SIG-M5 (cell line): Measurements from ENCODE around the gene SLC39A3.

ENCODE experiments used
- DNase-seq: peaks from one replicate; lab custom pipeline; 2025; lab: John Stamatoyannopoulos, UW

Gene SLC39A3

DNA sequence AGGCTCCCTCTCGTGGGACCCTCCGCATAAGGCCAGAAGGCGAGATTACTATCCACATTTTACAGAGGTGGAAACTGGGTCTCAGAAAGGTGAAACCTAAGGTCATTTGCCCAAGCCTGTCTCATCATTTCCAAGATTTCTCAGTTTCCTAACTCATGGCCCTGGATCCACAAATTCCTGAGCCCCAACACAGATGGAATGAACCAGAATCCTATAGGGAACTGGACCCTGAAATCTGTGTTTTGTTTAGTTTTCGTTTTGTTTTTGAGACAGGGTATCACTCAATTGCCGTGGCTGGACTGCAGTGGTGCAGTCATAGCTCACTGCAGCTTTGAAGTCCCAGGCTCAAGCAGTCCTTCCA, 36.8 kb downstream of the SLC39A3 start:
- no peak for DNase-seq

DNA sequence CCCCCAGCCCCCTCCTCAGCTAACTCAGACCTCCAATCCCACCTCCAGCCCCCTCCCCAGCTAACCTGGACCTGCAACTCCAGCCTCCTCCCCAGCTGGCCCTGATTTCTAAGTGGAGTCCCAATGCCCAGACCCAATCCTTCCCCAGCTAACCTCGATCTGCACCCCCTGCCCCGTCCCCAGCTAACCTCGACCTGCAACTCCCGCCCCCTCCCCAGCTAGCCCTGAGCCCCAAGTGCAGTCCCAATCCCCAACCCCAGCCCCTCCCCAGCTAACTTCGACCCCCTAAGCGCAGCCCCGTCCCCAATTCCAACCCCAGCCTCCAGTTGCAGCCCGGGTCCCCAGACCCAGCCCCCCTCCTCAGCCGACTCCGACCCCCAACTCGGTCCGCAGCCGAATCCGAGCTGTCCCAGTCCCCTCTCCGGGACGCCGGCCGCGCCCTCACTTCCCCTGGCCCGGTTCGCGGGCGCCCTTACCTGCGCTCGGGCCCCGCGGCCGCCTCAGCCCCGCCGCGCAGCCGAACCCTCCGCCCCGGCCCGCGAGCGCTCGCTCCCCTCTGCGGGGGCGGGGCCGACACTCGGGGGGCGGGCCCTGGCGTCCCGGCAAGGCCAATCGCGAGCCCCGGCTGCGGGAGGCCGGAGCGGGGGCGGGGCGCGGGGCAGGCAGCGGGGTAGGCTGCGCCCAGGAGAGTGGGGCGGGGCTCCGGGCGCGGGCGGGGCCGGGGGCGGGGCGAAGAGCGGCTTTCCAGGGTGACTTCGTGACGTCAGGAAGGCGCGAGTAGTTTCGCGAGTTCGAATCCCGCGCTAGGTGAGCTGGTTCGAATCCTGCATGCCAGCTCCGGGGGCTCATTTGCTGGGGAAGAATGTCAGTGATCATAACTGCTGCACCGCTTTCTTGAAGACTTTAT, 37.4 kb downstream of the SLC39A3 start, which contains the start of gene GNG7:
GNG7 (minus strand) TSS at position 525 of the 907 bp plus-strand sequence. CDS start 182,006 bp downstream, outside the sequence.
- DNase-seq: no peak

DNA sequence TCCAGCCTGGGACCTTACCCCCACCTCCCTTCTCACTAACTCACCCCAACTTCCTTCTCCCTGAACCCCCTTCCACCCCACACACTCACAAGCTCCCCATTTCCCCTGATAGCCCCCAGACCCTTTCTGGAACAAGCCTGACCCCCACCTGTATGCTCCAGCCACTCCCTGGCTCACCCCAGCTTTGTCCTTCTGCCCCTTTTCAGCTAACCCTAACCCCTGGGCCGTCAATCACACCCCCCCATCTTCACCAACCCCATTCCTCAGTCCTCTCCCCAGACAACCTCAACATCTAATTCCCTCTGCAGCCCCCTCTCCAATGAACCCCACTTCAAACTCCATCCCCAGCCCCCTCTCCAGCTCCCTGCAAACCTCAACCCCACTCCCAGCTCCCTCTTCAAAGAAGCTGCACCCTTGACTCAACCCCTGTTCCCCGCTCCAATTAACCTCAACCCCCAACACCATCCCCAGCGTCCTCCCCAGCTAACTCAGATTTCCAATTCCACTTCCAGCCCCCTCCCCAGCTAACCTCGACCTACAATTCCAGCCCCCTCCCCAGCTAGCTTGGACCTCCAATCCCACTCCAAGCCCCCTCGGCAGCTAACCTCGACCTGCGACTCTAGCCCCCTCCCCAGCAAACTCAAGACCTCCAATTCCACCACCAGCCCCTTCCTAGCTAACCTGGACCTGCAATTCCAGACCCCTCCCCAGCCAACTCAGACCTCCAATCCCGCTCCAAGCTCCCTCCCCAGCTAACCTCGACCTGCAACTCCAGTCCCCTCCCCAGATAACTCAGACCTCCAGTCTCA, 38.3 kb downstream of the SLC39A3 start:
- no peak for DNase-seq

GRCh38 chr19:2700660-2701360, 39.0 kb downstream of the SLC39A3 start:
- DNase-seq: no peak

- no peak for DNase-seq
Measured at GRCh38 chr19:2699413-2700140, 40.2 kb downstream of the SLC39A3 start.

DNA sequence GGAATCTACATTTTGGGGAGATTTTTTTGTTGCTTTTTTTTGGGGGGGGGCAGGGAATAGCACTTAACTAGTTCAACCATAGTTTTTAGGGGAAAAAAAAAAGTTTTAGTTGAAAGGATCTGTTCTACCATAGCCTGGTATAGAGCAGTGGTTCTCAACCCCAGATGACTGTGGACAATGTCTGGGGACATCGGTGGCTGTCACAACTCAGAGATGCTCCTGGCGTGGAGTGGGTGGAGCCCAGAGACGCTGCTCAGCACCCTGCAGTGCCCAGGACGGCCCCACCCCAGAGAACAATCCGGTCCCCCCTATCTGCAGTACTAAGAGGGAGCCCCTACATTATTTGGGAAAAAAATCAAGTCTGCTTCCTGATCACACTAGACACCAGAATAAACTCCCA, 45.6 kb downstream of the SLC39A3 start:
- DNase-seq: no peak

DNA sequence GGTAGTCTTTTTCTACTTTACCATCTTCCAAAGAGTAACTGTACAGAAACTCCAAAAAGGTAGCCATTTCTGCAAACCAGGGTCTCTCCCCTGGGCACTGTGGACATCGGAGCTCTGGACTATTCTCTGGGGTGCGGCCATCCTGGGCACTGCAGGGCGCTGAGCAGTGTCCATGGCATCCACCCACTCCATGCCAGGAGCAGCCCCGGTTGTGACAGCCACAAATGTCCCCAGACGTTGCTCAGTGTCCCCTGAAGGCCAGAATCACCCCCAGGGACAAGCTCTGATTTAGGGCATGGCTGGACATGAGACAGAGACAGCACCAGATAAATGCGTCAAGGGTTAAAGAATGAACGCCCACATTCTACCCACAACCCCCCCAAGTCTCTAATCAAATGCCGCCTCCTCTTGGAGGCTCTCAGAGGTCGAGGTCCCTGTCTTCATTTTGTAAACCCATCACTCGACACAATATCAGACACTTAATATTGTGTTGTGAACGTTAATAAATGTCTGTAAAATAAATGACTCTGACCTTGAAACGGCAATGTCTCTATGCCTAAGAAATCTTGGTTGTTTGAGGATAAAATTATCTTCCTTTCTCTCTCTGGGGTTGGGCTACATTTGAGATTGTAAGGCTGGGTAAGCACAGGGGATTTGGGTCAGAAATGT, 46.2 kb downstream of the SLC39A3 start:
- DNase-seq: no peak

DNA sequence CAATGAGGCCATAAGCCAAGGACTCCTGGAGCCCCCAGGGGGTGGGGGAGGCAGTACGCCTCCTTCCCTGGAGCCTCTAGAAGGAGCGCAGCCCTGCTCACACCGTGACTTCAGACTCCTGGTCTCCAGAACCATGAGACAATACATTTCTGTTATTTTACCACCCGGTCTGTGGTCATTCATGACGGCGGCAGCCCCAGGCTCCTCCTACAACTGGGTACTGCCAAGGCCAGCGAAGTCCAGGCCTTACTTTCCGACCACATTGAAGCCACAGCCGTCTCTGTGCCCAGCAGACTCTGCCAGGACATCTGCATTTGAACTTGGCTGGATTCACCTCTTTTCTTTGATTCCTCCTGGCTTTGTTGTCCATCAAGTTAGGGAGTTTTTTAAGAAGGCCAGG, 47.9 kb downstream of the SLC39A3 start:
- DNase-seq: no peak

- DNase-seq: no peak
Measured at GRCh38 chr19:2690856-2691255, 49.0 kb downstream of the SLC39A3 start.

GRCh38 chr19:2686360-2686759, 53.5 kb downstream of the SLC39A3 start:
- no peak for DNase-seq

- no peak for DNase-seq
Measured at GRCh38 chr19:2685204-2685704, 54.6 kb downstream of the SLC39A3 start.

DNA sequence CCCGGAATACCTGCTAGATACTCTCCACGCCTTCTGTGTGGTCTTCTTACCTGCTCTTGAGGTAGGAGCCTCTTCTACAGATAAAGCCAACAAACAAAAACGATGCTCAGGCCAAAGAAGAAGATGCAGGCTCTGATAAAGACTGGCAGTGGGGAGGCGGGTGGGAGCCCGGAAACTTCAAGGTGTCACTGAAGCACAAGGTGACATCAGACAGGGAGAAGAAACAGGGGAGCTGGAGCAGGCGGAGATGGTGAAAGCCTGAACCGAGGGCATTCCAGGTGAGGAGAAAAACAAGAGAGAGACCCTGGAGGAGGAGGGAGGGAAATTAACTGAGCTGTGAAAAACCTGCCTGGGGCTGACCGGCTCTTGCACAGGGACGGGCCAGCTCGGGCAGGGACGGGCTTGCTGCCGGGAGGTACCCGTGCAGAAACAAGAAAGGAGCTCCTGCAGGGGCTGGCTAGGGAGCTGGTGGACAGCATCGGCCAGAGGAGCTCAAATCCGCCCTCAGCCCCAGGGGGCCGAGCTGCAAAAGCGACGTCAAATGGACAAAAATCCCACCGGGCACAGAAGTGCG, 56.3 kb downstream of the SLC39A3 start:
- no peak for DNase-seq
